ENCODE results near the gene TLL2.

The TLL2 gene

GRCh38 chr10:96414303-96414702 is 99.4 kb downstream of the TLL2 start:
- ChIA-PET POLR2A (no interaction called here), CTCF (interaction anchor here (1.3 to 4.1 kb wide), 4 partner anchors 19 to 44 kb away, joined by 3 to 23 read pairs (median 6); no protein-coding TSS in a partner anchor)
- no peak for TF ChIP-seq CTCF (IDR thresholded peaks at IDR 0.05; ENCODE audit: control extremely low read depth, extremely low read depth, low read depth, missing control alignments)
- no peak for DNase-seq (ENCODE audit: extremely low spot score)

GRCh38 chr10:96413151-96413787 is 100.5 kb downstream of the TLL2 start:
- POLR2A ChIA-PET: no interaction called here
- CTCF ChIA-PET: interaction anchor here (0.8 to 4.1 kb wide), 6 partner anchors 16 to 100 kb away, joined by 3 to 23 read pairs (median 4); no protein-coding TSS in a partner anchor
- DNase-seq (ENCODE audit: extremely low spot score): no peak
- peak; percentile 5 for TF ChIP-seq CTCF (IDR thresholded peaks at IDR 0.05; ENCODE audit: control extremely low read depth, extremely low read depth, low read depth, missing control alignments)

GRCh38 chr10:96411716-96412320 is 101.9 kb downstream of the TLL2 start:
- TF ChIP-seq CTCF (IDR thresholded peaks at IDR 0.05; ENCODE audit: control extremely low read depth, extremely low read depth, low read depth, missing control alignments): no peak
- POLR2A ChIA-PET: no interaction called here
- CTCF ChIA-PET: interaction anchor here (0.7 to 1.6 kb wide), 6 partner anchors 16 to 1066 kb away, joined by 3 to 4 read pairs (median 3); no protein-coding TSS in a partner anchor
- DNase-seq (ENCODE audit: extremely low spot score): no peak

GRCh38 chr10:96410296-96410695 is 103.4 kb downstream of the TLL2 start:
- no peak for TF ChIP-seq CTCF (IDR thresholded peaks at IDR 0.05; ENCODE audit: control extremely low read depth, extremely low read depth, low read depth, missing control alignments)
- ChIA-PET CTCF (interaction anchor here (0.9 to 2.4 kb wide), 6 partner anchors 9 to 615 kb away, joined by 3 to 12 read pairs (median 6); no protein-coding TSS in a partner anchor), POLR2A (interaction anchor here (1.1 kb wide), 1 partner anchor 30 kb away, joined by 3 read pairs; no protein-coding TSS in a partner anchor)
- no peak for DNase-seq (ENCODE audit: extremely low spot score)

GRCh38 chr10:96408201-96408600 is 105.5 kb downstream of the TLL2 start:
- no peak for DNase-seq (ENCODE audit: extremely low spot score)
- no peak for TF ChIP-seq CTCF (IDR thresholded peaks at IDR 0.05; ENCODE audit: control extremely low read depth, extremely low read depth, low read depth, missing control alignments)
- POLR2A ChIA-PET: no interaction called here
- CTCF ChIA-PET: interaction anchor here (1.3 to 2.0 kb wide), 2 partner anchors 8 to 11 kb away, joined by 5 to 6 read pairs; no protein-coding TSS in a partner anchor

GRCh38 chr10:96407560-96408069 is 106.1 kb downstream of the TLL2 start:
- no peak for DNase-seq (ENCODE audit: extremely low spot score)
- POLR2A ChIA-PET: no interaction called here
- TF ChIP-seq CTCF (IDR thresholded peaks at IDR 0.05; ENCODE audit: control extremely low read depth, extremely low read depth, low read depth, missing control alignments): no peak
- CTCF ChIA-PET: interaction anchor here (1.3 to 2.0 kb wide), 3 partner anchors 9 to 33 kb away, joined by 4 to 6 read pairs (median 5); no protein-coding TSS in a partner anchor

Data from GM10248 (cell line).